ENCODE measurements around the gene FBXW12.

Gene FBXW12

DNA sequence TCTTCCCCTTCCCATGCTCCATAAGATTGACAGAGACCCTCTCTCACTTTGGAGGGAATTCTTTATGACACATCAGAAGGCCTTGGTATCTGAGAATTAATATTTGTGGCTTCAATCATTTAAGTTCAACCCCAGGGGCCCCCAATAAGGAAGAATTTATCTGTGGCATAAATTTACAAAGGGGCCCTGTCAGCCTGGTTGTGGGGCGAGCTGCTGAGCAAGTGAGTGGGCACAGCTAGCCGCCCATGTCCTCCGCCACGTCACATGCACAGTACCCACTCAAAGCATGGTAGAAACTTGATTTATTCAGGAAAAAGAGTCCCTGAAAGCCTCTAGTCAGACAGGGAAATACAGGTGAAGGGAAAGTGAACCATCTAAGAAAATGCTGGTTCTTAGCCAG, 44.5 kb downstream of the FBXW12 start:
- Histone ChIP-seq H3K4me3 (ENCODE audit: low read length in 2 of 2) (no peak overlapping the region), H3K27me3 (ENCODE audit: control insufficient read depth in 3 of 3, insufficient read depth in 3 of 3, low read depth in 1 of 3, low read length in 3 of 3) (no peaks in the 10 kb centered on the region), H3K36me3 (replicated peaks in 1 of 2; ENCODE audit: control insufficient read depth in 2 of 2, insufficient read depth in 2 of 2, low read length in 2 of 2) (peaks cover 96 to 99% of the 10 kb centered on the region in 2 donors), H3K23ac (ENCODE audit: low read depth, low read length, poor library complexity) (no peak overlapping the region), H3K18ac (ENCODE audit: low read length) (no peak overlapping the region), H2AK5ac (ENCODE audit: low read depth, low read length) (no peak overlapping the region), H3K14ac (ENCODE audit: low read length) (no peak overlapping the region), H3K4me1 (ENCODE audit: control insufficient read depth in 2 of 2, insufficient read depth in 1 of 2, low read depth in 1 of 2, low read length in 2 of 2) (no peaks in the 10 kb centered on the region), H2BK120ac (ENCODE audit: low read depth, low read length) (no peak overlapping the region), H4K8ac (ENCODE audit: low read depth, low read length) (no peak overlapping the region), H3K4me2 (ENCODE audit: insufficient read depth, low read length, poor library complexity, severe bottlenecking) (no peak overlapping the region), H3K79me1 (ENCODE audit: low read depth, low read length) (peaks cover 40% of the 10 kb centered on the region), H2BK12ac (ENCODE audit: low read length) (no peak overlapping the region), H4K91ac (ENCODE audit: low read depth, low read length, poor library complexity) (no peak overlapping the region), H3K9ac (ENCODE audit: low read depth, low read length, poor library complexity) (no peak overlapping the region), H2BK15ac (ENCODE audit: low read length) (no peak overlapping the region), H3K4ac (ENCODE audit: low read length) (no peak overlapping the region), H3K9me3 (replicated peaks in 1 of 2; ENCODE audit: control insufficient read depth in 2 of 2, insufficient read depth in 1 of 2, low read depth in 1 of 2, low read length in 2 of 2) (no peaks in the 10 kb centered on the region), H2BK5ac (ENCODE audit: low read length) (no peak overlapping the region), H3K27ac (replicated peaks; ENCODE audit: low read length) (no peak overlapping the region), H2AFZ (ENCODE audit: low read length) (no peak overlapping the region)
- DNase-seq (ENCODE audit: low spot score): no peak
- WGBS, 2 donors (ENCODE audit: extremely low coverage in 2 of 2, insufficient read length in 2 of 2, insufficient replicate concordance in 1 of 2): no CpG with 5 or more reads among the region's 4 CpGs

DNA sequence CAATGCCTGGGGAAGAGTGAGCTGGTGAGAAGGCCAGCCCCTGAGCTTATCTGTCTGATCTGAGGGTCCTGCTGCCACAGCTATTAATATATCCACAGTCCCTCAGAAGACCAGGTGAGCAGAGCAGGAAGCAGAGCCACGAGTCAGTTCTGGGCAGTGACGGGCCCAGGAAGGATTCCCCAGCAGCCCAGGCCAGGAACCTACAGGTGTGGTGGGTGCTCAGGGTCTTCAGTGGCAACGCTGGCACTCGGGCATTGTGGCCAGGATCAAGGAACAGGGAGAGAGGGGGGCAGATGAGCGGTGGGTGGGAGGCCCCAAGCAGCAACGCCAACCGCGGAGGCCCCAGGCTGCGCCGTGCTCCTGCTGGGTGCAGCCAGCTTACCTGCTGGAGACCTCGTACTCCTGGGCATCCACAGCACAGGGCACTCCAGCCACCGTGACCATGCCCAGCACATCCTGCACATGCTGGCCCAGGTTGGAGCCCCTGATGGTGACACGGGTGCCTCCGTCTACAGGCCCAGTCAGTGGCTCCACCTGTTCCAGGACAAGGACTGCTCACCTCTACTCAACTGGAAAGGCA, 45.6 kb downstream of the FBXW12 start:
- no peaks in the 10 kb centered on the region for H3K4me1 ChIP-seq (ENCODE audit: control insufficient read depth in 2 of 2, insufficient read depth in 1 of 2, low read depth in 1 of 2, low read length in 2 of 2)
- no peak overlapping the region for H3K4me3 ChIP-seq (ENCODE audit: low read length in 2 of 2)
- no peak overlapping the region for H2AFZ ChIP-seq (ENCODE audit: low read length)
- no peak overlapping the region for H3K4me2 ChIP-seq (ENCODE audit: insufficient read depth, low read length, poor library complexity, severe bottlenecking)
- H4K8ac ChIP-seq (ENCODE audit: low read depth, low read length): no peak overlapping the region
- H3K36me3 ChIP-seq (replicated peaks in 1 of 2; ENCODE audit: control insufficient read depth in 2 of 2, insufficient read depth in 2 of 2, low read length in 2 of 2): peaks cover 96 to 99% of the 10 kb centered on the region in 2 donors
- H2BK15ac ChIP-seq (ENCODE audit: low read length): no peak overlapping the region
- no peaks in the 10 kb centered on the region for H3K27me3 ChIP-seq (ENCODE audit: control insufficient read depth in 3 of 3, insufficient read depth in 3 of 3, low read depth in 1 of 3, low read length in 3 of 3)
- H3K27ac ChIP-seq (replicated peaks; ENCODE audit: low read length): no peak overlapping the region
- peak overlapping the region; percentile 44 for H3K9ac ChIP-seq (ENCODE audit: low read depth, low read length, poor library complexity)
- no peaks in the 10 kb centered on the region for H3K9me3 ChIP-seq (replicated peaks in 1 of 2; ENCODE audit: control insufficient read depth in 2 of 2, insufficient read depth in 1 of 2, low read depth in 1 of 2, low read length in 2 of 2)
- no peak overlapping the region for H3K18ac ChIP-seq (ENCODE audit: low read length)
- DNase-seq (ENCODE audit: low spot score): no peak
- H2BK120ac ChIP-seq (ENCODE audit: low read depth, low read length): no peak overlapping the region
- H3K23ac ChIP-seq (ENCODE audit: low read depth, low read length, poor library complexity): no peak overlapping the region
- H3K14ac ChIP-seq (ENCODE audit: low read length): no peak overlapping the region
- no peak overlapping the region for H2BK12ac ChIP-seq (ENCODE audit: low read length)
- peaks cover 49% of the 10 kb centered on the region for H3K79me1 ChIP-seq (ENCODE audit: low read depth, low read length)
- no peak overlapping the region for H4K91ac ChIP-seq (ENCODE audit: low read depth, low read length, poor library complexity)
- no CpG with 5 or more reads among the region's 14 CpGs for WGBS, 2 donors (ENCODE audit: extremely low coverage in 2 of 2, insufficient read length in 2 of 2, insufficient replicate concordance in 1 of 2)
- no peak overlapping the region for H2BK5ac ChIP-seq (ENCODE audit: low read length)
- no peak overlapping the region for H2AK5ac ChIP-seq (ENCODE audit: low read depth, low read length)
- no peak overlapping the region for H3K4ac ChIP-seq (ENCODE audit: low read length)

- no peaks in the 10 kb centered on the region for H3K27me3 ChIP-seq (ENCODE audit: control insufficient read depth in 3 of 3, insufficient read depth in 3 of 3, low read depth in 1 of 3, low read length in 3 of 3)
- H3K23ac ChIP-seq (ENCODE audit: low read depth, low read length, poor library complexity): no peak overlapping the region
- no peak overlapping the region for H2AFZ ChIP-seq (ENCODE audit: low read length)
- no peak overlapping the region for H4K91ac ChIP-seq (ENCODE audit: low read depth, low read length, poor library complexity)
- H3K4me1 ChIP-seq (ENCODE audit: control insufficient read depth in 2 of 2, insufficient read depth in 1 of 2, low read depth in 1 of 2, low read length in 2 of 2): no peaks in the 10 kb centered on the region
- H3K4ac ChIP-seq (ENCODE audit: low read length): no peak overlapping the region
- H3K27ac ChIP-seq (replicated peaks; ENCODE audit: low read length): no peak overlapping the region
- H2BK5ac ChIP-seq (ENCODE audit: low read length): no peak overlapping the region
- H3K9me3 ChIP-seq (replicated peaks in 1 of 2; ENCODE audit: control insufficient read depth in 2 of 2, insufficient read depth in 1 of 2, low read depth in 1 of 2, low read length in 2 of 2): no peaks in the 10 kb centered on the region
- H2AK5ac ChIP-seq (ENCODE audit: low read depth, low read length): no peak overlapping the region
- no peak overlapping the region for H4K8ac ChIP-seq (ENCODE audit: low read depth, low read length)
- peak overlapping the region in 1 of 2 donors; percentile 11 for H3K4me3 ChIP-seq (ENCODE audit: low read length in 2 of 2)
- H3K79me1 ChIP-seq (ENCODE audit: low read depth, low read length): peaks cover 54% of the 10 kb centered on the region
- no peak overlapping the region for H2BK15ac ChIP-seq (ENCODE audit: low read length)
- H3K14ac ChIP-seq (ENCODE audit: low read length): no peak overlapping the region
- H2BK120ac ChIP-seq (ENCODE audit: low read depth, low read length): no peak overlapping the region
- no peak overlapping the region for H3K9ac ChIP-seq (ENCODE audit: low read depth, low read length, poor library complexity)
- WGBS, 2 donors (ENCODE audit: extremely low coverage in 2 of 2, insufficient read length in 2 of 2, insufficient replicate concordance in 1 of 2): no CpG with 5 or more reads among the region's 17 CpGs
- no peak for DNase-seq (ENCODE audit: low spot score)
- peaks cover 92 to 99% of the 10 kb centered on the region in 2 donors for H3K36me3 ChIP-seq (replicated peaks in 1 of 2; ENCODE audit: control insufficient read depth in 2 of 2, insufficient read depth in 2 of 2, low read length in 2 of 2)
- peak overlapping the region; percentile 28 for H3K18ac ChIP-seq (ENCODE audit: low read length)
- H3K4me2 ChIP-seq (ENCODE audit: insufficient read depth, low read length, poor library complexity, severe bottlenecking): no peak overlapping the region
- H2BK12ac ChIP-seq (ENCODE audit: low read length): no peak overlapping the region
These were observed 46.1 kb downstream of the FBXW12 start for GRCh38 chr3:48418140-48418539.

DNA sequence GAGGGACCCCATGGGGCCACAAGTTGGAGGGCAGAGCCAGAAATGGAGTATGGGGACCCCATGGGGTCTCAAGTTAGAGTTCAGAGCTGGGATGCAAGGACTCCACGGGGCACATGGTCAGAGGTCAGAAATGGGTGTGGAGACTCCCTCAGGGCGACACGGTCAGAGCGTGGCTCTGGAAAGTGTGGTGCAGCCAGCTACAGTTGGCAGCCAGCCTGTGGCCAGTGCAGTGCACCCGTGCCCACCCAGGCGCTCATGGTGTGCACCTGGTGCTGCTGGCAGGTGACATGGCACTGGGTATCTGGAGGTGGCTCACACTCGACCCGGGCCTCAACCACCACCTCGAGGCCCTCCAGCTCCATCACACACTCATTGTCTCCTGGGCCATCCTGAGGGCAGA, 46.6 kb downstream of the FBXW12 start:
- Histone ChIP-seq H3K36me3 (replicated peaks in 1 of 2; ENCODE audit: control insufficient read depth in 2 of 2, insufficient read depth in 2 of 2, low read length in 2 of 2) (peaks cover 93 to 99% of the 10 kb centered on the region in 2 donors), H3K14ac (ENCODE audit: low read length) (no peak overlapping the region), H2BK15ac (ENCODE audit: low read length) (no peak overlapping the region), H3K4me3 (ENCODE audit: low read length in 2 of 2) (no peak overlapping the region), H2AFZ (ENCODE audit: low read length) (no peak overlapping the region), H3K9ac (ENCODE audit: low read depth, low read length, poor library complexity) (peak overlapping the region; percentile 21), H2BK12ac (ENCODE audit: low read length) (no peak overlapping the region), H2BK120ac (ENCODE audit: low read depth, low read length) (no peak overlapping the region), H4K8ac (ENCODE audit: low read depth, low read length) (no peak overlapping the region), H2BK5ac (ENCODE audit: low read length) (peak overlapping the region; percentile 75), H3K4me1 (ENCODE audit: control insufficient read depth in 2 of 2, insufficient read depth in 1 of 2, low read depth in 1 of 2, low read length in 2 of 2) (no peaks in the 10 kb centered on the region), H2AK5ac (ENCODE audit: low read depth, low read length) (no peak overlapping the region), H3K9me3 (replicated peaks in 1 of 2; ENCODE audit: control insufficient read depth in 2 of 2, insufficient read depth in 1 of 2, low read depth in 1 of 2, low read length in 2 of 2) (no peaks in the 10 kb centered on the region), H3K27me3 (ENCODE audit: control insufficient read depth in 3 of 3, insufficient read depth in 3 of 3, low read depth in 1 of 3, low read length in 3 of 3) (no peaks in the 10 kb centered on the region), H3K27ac (replicated peaks; ENCODE audit: low read length) (no peak overlapping the region), H4K91ac (ENCODE audit: low read depth, low read length, poor library complexity) (no peak overlapping the region), H3K79me1 (ENCODE audit: low read depth, low read length) (peaks cover 59% of the 10 kb centered on the region), H3K18ac (ENCODE audit: low read length) (no peak overlapping the region), H3K4ac (ENCODE audit: low read length) (no peak overlapping the region), H3K23ac (ENCODE audit: low read depth, low read length, poor library complexity) (peak overlapping the region; percentile 65), H3K4me2 (ENCODE audit: insufficient read depth, low read length, poor library complexity, severe bottlenecking) (no peak overlapping the region)
- no CpG with 5 or more reads among the region's 9 CpGs for WGBS, 2 donors (ENCODE audit: extremely low coverage in 2 of 2, insufficient read length in 2 of 2, insufficient replicate concordance in 1 of 2)
- no peak for DNase-seq (ENCODE audit: low spot score)
